SIG-M5 treated with dmso at 0.1 percent for 504 hours (cell line): ENCODE data around the gene AUTS2.

Source experiments
- DNase-seq: peaks from one replicate; lab custom pipeline; 2025; ENCODE audit not compliant: unreplicated experiment; lab: John Stamatoyannopoulos, UW

The AUTS2 gene

GRCh38 chr7:70474639-70475234 lies 876.5 kb downstream of the AUTS2 start:
- DNase-seq: no peak

- no peak for DNase-seq
Observed at GRCh38 chr7:70477036-70478010, 879.0 kb downstream of the AUTS2 start.

GRCh38 chr7:70479153-70480021 lies 881.1 kb downstream of the AUTS2 start:
- DNase-seq: no peak

- peak; percentile 1 for DNase-seq
Observed at GRCh38 chr7:70480927-70481569, 882.8 kb downstream of the AUTS2 start.

GRCh38 chr7:70481570-70482123 lies 883.4 kb downstream of the AUTS2 start:
- no peak for DNase-seq

GRCh38 chr7:70484255-70484654 lies 886.0 kb downstream of the AUTS2 start:
- no peak for DNase-seq

- no peak for DNase-seq
Observed at GRCh38 chr7:70486977-70487376, 888.7 kb downstream of the AUTS2 start.

- DNase-seq: no peak
Observed at GRCh38 chr7:70487428-70487827, 889.2 kb downstream of the AUTS2 start.

GRCh38 chr7:70487886-70488285 lies 889.6 kb downstream of the AUTS2 start:
- DNase-seq: no peak

GRCh38 chr7:70489813-70490212 lies 891.5 kb downstream of the AUTS2 start:
- no peak for DNase-seq

GRCh38 chr7:70492625-70493024 lies 894.4 kb downstream of the AUTS2 start:
- no peak for DNase-seq

GRCh38 chr7:70494225-70495032 lies 896.2 kb downstream of the AUTS2 start:
- no peak for DNase-seq

- no peak for DNase-seq
Observed at GRCh38 chr7:70495033-70495376, 896.7 kb downstream of the AUTS2 start.

- DNase-seq: no peak
Observed at GRCh38 chr7:70497793-70498192, 899.5 kb downstream of the AUTS2 start.

GRCh38 chr7:70498232-70498992 lies 900.1 kb downstream of the AUTS2 start:
- DNase-seq: no peak

- no peak for DNase-seq
Observed at GRCh38 chr7:70500261-70500660, 902.0 kb downstream of the AUTS2 start.

- no peak for DNase-seq
Observed at GRCh38 chr7:70502117-70502863, 904.0 kb downstream of the AUTS2 start.

GRCh38 chr7:70504254-70504653 lies 906.0 kb downstream of the AUTS2 start:
- no peak for DNase-seq
